HL-60/S4 (cell line): ENCODE results near the gene PAK5.

ENCODE experiments used
- in situ Hi-C: fragments of 300-500 bp; cut with MboI; formaldehyde crosslinking; loops from 2 replicates; pipeline ENCODE4 v1.14.3; 2022; ENCODE audit warnings: low sequenced_read_pairs

The PAK5 gene

GRCh38 chr20:9792674-9793073 is 46.2 kb downstream of the PAK5 start:
- in situ Hi-C loops = no loop called here

GRCh38 chr20:9789131-9789530 is 49.7 kb downstream of the PAK5 start:
- in situ Hi-C loops = no loop called here

DNA sequence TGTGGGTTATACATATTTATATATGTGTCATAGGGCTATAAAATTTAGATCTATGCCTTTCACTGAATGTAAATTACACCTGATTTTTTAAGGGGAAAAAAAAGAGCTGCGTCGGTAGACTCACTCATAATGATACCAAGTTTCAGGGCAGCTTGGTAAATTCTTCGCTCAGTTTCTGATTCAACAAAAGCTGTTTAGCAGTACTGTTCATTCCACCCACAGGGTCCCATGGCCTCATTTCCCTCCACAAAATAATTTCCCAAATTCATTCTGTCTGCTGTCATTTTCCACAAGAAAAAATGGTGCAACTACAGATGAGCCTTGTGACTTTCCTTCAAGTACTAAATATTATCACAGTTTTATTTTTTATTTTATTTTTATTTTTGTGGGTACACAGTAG is 63.7 kb downstream of the PAK5 start:
- in situ Hi-C loops = no loop called here

- in situ Hi-C loops = no loop called here
Observed at GRCh38 chr20:9769954-9770353, 68.9 kb downstream of the PAK5 start.

GRCh38 chr20:9761476-9761875 is 77.4 kb downstream of the PAK5 start:
- in situ Hi-C loops = no loop called here

DNA sequence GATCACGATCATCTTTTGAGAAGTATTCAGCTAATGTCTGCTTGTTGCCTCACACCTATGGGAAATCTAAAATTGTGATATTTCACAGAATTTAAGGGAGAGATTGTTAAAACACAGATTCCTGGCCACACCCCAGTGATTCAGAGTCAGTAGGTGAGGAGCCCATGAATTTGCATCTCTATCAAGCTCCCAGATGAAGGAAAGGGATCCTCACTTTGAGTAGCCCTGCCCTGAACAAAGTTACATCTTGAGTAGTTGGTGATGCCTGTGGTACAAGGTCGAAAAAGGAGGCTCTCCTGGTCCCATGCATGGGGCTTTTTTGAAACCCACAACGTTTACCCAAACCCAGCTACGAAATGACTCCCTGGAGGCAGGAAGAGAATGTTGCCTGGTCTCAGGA is 79.5 kb downstream of the PAK5 start:
- in situ Hi-C loops = no loop called here

DNA sequence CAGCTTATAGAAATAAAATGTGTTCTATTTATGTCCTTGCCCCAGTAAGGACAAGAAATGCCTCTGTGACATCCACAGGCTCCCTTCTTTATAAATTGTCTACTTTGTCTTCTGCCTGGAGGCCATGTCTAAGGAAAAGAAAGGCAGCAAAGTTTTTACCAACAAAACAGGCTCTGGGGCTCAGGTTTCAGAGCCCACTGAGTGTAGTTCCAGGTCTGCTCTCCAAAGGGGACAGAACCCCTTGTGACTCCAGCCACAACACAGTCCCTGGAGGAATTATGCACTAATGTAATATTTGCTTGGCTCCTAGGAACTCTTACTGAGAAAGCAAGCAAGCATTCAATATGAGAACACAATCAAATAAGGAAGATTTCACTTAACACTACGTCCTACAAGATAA is 80.1 kb downstream of the PAK5 start:
- in situ Hi-C loops = no loop called here

- in situ Hi-C loops = no loop called here
Observed at GRCh38 chr20:9756660-9757059, 82.2 kb downstream of the PAK5 start.

DNA sequence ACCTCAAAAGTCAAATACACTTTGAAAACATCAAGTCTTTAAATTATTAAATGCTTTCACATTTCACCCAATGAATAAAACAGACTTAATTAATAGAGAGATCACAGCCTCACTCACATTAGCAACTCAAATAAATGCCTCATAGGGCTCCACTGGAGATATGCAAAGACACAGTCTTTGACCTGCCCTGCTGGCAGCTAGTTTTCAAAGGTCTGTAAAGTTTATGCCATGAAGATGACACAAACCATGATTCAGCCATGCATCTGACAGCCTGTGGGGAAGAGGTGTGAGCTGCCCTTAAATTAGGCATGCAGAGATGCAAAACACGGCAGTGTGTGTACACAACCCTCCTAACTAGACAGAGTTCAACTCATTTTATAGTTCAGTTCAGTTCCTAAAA is 83.6 kb downstream of the PAK5 start:
- in situ Hi-C loops = no loop called here

GRCh38 chr20:9744551-9744950 is 94.3 kb downstream of the PAK5 start:
- in situ Hi-C loops = no loop called here

GRCh38 chr20:9743871-9744270 is 95.0 kb downstream of the PAK5 start:
- in situ Hi-C loops = no loop called here

DNA sequence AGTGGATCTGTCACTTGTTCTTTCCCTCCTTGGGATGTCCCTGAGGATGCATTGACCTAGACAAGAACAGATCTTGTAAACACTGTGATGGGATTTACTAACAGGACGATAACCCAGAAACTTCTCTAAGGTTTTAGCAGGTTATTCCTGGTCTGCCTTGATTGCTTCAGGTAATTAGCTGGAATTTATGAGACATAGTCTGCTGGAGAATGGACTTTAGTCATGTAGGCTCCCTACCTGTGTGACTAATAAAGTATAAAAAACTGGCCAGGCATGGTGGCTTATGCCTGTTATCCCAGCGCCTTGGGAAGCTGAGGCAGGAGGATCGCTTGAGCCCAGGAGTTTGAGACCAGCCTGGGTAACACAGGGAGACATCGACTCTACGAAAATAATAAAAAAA is 96.1 kb downstream of the PAK5 start:
- in situ Hi-C loops = no loop called here

DNA sequence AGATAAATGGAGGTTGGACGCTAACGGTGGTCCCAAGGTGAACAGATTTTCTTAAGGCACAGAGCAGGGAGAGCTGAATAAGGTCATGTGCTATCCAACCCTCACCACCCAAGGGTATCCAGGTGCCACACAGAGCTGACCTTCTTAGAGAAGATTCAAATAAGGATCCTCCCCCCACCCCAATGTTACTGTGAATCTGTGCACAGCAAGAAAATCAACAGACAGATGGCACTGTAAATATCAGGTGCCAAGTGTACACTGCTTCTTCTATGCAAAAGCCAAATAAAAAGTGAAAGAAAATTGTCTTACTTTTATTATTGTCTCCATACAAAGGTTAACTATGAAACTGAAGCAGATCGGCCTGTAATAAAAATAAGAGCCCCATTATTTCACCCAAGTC is 96.9 kb downstream of the PAK5 start:
- in situ Hi-C loops = no loop called here

DNA sequence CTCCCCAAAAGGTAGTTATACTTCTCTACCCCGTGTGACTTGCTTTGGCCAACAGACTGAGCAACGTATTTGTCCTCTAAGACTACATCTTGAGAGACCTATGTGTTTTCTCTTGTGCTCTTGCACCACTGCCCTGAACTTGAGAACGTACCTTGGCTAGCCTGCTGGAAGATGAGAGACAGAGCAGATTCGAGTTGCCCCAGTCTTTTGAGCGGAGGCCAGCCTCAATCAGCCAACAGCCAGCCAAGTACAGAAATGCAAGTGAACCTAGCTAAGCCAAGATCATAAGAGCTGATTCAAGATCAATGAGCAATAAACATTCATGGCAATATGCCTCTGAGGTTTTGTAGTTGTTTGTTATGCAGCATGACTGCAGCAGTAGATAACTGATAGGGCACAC is 98.4 kb downstream of the PAK5 start:
- in situ Hi-C loops = no loop called here

DNA sequence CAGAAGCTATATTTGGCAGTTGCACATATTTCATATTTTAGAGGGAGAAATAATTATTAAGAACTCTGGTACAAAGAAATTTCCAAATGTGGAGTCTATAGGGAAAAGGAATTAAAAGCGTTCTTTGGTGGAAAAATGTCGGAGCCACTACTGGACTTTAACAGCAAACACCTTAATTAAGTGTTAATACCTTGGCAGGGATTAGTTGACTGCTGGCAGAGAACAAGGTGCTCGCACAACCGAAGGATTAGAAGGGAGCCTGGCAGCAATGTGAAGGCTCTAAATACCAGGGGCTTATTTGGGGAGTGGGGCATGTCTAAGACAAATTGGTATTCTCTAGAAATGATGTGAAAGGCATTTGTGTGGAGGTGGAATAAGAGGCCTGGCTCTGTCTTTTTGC is 98.9 kb downstream of the PAK5 start:
- in situ Hi-C loops = no loop called here

DNA sequence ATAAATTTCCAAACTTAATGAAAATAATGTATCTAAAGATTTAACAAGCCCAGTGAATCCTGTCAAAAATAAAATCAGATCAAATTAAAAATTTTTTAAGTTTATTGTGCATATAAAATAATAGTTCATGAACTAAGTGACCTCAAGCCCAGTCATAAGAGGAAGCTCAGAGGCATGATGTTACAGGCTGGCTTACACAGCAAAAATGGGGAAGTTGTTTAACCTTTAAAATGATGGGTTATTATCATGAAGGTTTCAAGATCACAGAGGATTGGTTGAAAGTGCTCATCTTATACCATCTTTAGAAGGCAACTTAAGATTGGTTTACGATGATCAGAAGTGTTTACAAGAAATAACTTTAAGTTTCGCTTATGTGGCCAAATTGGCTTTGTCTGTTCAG is 102.5 kb downstream of the PAK5 start:
- in situ Hi-C loops = no loop called here

GRCh38 chr20:9723501-9724202 is 115.2 kb downstream of the PAK5 start:
- in situ Hi-C loops = no loop called here

- in situ Hi-C loops = no loop called here
Observed at GRCh38 chr20:9711872-9712271, 127.0 kb downstream of the PAK5 start.

DNA sequence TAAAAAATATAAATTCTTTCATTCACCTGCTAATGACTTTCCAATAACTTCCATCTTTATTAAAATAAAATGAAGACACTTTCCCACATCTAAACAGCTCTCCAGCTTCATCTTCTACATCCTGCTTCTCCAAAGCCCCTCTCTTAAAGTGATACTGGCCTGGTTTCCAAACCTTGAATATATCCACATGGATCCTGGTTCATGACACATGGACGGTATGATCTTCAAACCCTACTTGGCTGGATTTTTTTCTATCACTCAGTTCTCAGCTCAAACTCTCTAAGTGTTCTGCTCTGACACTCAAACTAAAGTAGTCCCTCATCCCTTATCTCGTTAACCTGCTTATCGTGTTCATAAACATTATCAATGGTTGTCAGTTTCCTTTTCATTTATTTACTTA is 128.2 kb downstream of the PAK5 start:
- in situ Hi-C loops = no loop called here

DNA sequence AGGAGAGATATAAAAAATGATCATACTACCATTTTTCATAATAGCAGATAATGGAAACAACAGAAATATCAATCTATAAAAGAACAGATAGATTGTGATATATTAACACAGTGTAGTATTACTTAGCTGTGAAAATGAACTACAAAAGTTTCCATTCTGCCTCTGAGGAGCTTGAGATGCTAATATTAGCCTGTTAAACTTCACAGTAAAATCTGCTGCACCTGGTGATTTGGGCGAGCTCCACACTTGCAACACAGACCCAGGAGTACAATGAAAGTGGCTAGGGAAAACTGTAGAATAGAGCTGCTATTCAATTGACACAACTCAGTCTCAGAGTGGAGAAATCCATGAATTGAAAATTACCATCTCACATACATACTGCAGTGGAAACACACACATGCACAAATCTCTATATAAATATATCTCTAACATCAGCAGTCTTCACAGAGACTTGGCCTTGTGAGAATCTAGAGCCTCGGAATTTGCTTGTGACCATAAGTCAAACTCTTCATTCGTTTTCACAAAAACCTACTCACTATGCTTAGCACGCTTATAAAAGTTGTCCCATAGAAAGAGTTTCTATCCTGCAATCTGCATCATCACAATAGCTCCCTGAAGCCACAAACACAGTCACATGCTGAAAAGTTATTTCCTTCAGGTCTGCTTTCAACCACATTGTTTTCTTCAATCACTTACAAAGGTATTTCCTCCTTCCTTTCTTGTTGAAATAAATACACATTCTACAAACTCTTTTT is 133.0 kb downstream of the PAK5 start:
- in situ Hi-C loops = no loop called here

GRCh38 chr20:9699181-9699580 is 139.7 kb downstream of the PAK5 start:
- in situ Hi-C loops = no loop called here

DNA sequence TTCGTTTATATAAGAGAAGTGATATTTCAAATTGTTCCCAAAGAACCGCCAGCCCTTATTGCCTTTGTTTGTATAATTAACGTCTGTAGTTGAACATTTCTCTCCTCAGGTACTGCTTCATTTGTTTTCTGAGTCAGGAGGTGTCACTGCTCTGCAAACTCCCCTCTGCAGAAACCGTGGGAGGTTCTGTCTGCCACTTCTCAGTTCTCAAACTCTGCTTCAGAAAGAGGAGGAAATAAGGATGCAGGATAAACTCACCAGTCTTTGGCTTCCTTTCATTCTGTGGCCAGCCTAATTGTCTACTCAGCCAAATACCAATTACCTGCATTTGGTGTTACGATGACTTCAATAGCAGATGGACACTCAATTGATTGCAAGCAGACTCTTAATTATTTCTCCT is 149.8 kb downstream of the PAK5 start:
- in situ Hi-C loops = no loop called here

- in situ Hi-C loops = no loop called here
Observed at GRCh38 chr20:9686866-9687265, 152.0 kb downstream of the PAK5 start.
